ENCODE measurements around the gene C1RL.

Gene C1RL

GRCh38 chr12:7129872-7130691 lies 21.1 kb upstream of the C1RL start, which contains the start of gene CLSTN3:
TSS of gene CLSTN3 (plus strand) at chr12:7130371. CDS start at chr12:7130649, 278 bp downstream.
- H3K4me3 ChIP-seq (replicated peaks in 1 of 2; ENCODE audit: low read depth in 2 of 2, low read length in 2 of 2): peak within 1 kb of the TSS; percentile 67 to 75
- peak; percentile 66 to 91 for DNase-seq (ENCODE audit: low read depth in 2 of 2)
- TF ChIP-seq CTCF (IDR thresholded peaks at IDR 0.05; ENCODE audit: low read depth, low read length): no peak

GRCh38 chr12:7129287-7129871 lies 20.4 kb upstream of the C1RL start:
- H3K4me3 ChIP-seq (replicated peaks in 1 of 2; ENCODE audit: low read depth in 2 of 2, low read length in 2 of 2): peak overlapping the region; percentile 67 to 75
- no peak for TF ChIP-seq CTCF (IDR thresholded peaks at IDR 0.05; ENCODE audit: low read depth, low read length)
- peak in 1 of 2 donors; percentile 17 for DNase-seq (ENCODE audit: low read depth in 2 of 2)

GRCh38 chr12:7128681-7129286 lies 19.8 kb upstream of the C1RL start, which contains the start of gene RBP5:
TSS of gene RBP5 (minus strand) at chr12:7128889. CDS start at chr12:7128775, 114 bp downstream.
- no peak for TF ChIP-seq CTCF (IDR thresholded peaks at IDR 0.05; ENCODE audit: low read depth, low read length)
- H3K4me3 ChIP-seq (replicated peaks in 1 of 2; ENCODE audit: low read depth in 2 of 2, low read length in 2 of 2): peak within 1 kb of the TSS; percentile 67 to 75
- no peak for DNase-seq (ENCODE audit: low read depth in 2 of 2)

GRCh38 chr12:7127916-7128626 lies 19.1 kb upstream of the C1RL start:
- DNase-seq (ENCODE audit: low read depth in 2 of 2): no peak
- TF ChIP-seq CTCF (IDR thresholded peaks at IDR 0.05; ENCODE audit: low read depth, low read length): no peak
- H3K4me3 ChIP-seq (replicated peaks in 1 of 2; ENCODE audit: low read depth in 2 of 2, low read length in 2 of 2): no peak overlapping the region

GRCh38 chr12:7125632-7126227 lies 16.7 kb upstream of the C1RL start:
- DNase-seq (ENCODE audit: low read depth in 2 of 2): no peak
- no peak for TF ChIP-seq CTCF (IDR thresholded peaks at IDR 0.05; ENCODE audit: low read depth, low read length)

More at GRCh38 chr12:7125632-7126227, 16.7 kb upstream of the C1RL start:
- H3K4me3 ChIP-seq (replicated peaks in 1 of 2; ENCODE audit: low read depth in 2 of 2, low read length in 2 of 2): no peak overlapping the region

Measured in cardiac fibroblast (primary cell).